Tibial nerve (tissue), 3 donors: ENCODE data around the gene PRDM4.
"Not testable (repeated sequence)": the region's sequence is repeated elsewhere in the genome, so short reads cannot be mapped to it uniquely, and the experiment has no call there.

Source experiments
- CTCF ChIP-seq, 5 experiments: fragments of 200-600 bp in 3 of 5; fragments of 450-650 bp in 2 of 5; sonication (generic) in 3 of 5; IDR thresholded peaks; one replicate each; pipeline ENCODE4 v1.5.1; 2016 to 2019; ENCODE audit warnings: antibody characterized with exemption in 5 of 5, mild to moderate bottlenecking in 3 of 5, moderate library complexity in 2 of 5
- POLR2A ChIP-seq, 2 donors: fragments of 450-650 bp; IDR thresholded peaks; one replicate each; pipeline ENCODE4 v1.6.1; 2017; ENCODE audit warnings: antibody characterized with exemption in 2 of 2, mild to moderate bottlenecking in 2 of 2, moderate library complexity in 2 of 2

GRCh38 chr12:107705522-107705921 lies 55.4 kb downstream of the PRDM4 start:
- TF ChIP-seq CTCF, POLR2A (IDR thresholded peaks at IDR 0.05): not testable (repeated sequence)
